Stimulated activated CD4-positive, alpha-beta T cell treated with anti-CD3 and anti-CD28 coated beads, Interleukin-2, amount 100 ng/mL, for 4 hours (primary cell): Measurements from ENCODE around the gene SIX6.
"Not testable (repeated sequence)": the region's sequence is repeated elsewhere in the genome, so short reads cannot be mapped to it uniquely, and the experiment has no call there.

ENCODE experiments used
- DNase-seq: peaks from one replicate; pipeline ENCODE4 v3.0.0-alpha.2; 2020; ENCODE audit warnings: low read depth

SIX6 gene

DNA sequence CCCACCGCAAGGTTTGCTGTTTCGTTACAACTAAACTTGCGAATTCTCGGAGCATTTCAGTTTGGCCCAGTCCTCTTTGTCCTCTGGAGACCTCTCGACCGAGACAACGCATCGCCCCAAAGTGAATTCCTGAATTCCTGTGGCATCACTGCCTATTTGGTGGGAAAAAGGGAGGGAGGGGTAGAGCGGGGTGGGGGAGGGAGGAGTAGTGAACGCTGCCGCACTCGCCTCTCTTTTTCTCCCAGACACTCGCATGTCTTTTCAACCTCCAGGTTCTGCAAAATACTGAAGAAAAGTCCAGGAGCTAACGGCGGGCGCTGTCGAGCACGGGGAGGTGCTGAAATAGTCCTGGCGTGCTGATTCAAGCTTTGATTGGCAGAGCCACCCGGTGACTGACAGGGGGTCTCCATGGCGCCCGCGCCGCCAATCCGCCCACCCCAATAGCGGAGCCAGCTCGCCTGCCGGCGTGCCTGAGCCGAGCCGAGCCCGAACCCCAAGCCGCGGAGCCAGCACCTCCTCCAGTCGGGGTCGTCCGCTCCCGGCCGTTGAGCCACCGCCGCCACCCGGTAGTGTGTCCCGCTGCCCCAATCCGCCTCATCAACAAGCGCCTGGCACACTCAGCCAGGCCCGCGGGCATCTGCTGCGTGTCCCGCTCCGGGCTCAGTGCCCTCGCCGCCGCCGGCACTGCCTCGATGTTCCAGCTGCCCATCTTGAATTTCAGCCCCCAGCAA is at the start of gene SIX6:
Gene SIX6, plus strand, starts transcription at position 440 of the 731 bp plus-strand sequence. Its CDS starts 253 bp downstream, at position 693.
- no peak for DNase-seq

DNA sequence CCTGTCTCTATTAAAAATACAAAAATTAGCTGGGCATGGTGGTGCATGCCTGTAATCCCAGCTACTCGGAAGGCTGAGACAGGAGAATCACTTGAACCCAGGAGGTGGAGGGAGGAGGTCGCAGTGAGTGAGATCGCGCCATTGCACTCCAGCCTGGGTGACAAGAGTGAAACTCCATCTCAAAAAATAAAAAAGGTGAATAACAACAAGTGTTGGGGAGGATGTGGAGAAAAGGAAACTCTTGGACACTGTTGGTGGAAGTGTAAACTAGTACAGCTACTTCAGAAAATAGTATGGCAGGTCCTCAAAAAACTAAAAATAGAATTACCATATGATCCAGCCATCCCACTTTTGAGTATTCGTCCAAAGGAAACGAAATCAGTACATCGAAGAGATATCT is 28.7 kb upstream of the SIX6 start:
- DNase-seq: not testable (repeated sequence)

DNA sequence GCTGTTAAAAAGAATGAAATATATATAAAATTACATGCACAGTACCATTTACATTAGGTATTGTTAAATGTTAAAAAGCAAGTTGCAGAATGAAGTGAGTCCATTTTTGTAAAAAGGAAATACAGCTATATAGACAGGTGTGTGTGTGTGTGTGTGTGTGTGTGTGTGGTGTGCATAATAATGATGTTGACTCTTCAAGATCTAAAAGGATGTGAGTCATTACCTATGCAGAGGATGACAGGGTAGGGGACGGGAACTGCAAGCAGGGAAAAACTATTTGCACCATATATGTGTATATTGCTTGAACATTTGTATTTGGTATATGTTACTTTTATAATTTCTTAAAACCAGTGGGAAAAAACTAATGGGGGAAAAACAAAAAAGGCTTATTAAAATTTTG is 26.2 kb upstream of the SIX6 start:
- DNase-seq: no peak

DNA sequence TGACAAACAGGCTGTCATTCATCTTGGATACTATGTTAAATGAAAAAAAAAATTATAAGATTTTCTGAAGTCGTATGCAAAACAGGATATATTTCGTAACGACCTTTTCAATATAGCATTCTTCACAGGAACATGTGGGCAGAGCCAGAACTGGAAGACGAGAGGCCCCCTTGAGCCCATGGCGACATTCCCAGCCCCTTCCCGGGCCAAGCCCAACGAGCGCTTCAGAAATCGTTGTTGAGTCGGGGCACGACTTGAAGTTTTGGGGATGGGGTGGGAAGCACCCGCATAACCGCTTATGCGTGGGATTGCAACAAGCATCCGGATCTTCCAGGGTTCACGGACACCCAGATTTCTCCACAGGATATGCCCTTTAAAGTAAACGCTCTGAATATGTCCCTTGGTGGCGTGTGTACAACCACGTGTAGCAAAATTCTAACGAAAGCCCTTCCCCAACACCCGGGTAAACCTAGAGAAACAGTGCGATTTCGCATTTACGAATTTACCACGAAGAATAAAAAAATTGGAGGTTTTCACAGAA is 23.8 kb upstream of the SIX6 start:
- DNase-seq: no peak

DNA sequence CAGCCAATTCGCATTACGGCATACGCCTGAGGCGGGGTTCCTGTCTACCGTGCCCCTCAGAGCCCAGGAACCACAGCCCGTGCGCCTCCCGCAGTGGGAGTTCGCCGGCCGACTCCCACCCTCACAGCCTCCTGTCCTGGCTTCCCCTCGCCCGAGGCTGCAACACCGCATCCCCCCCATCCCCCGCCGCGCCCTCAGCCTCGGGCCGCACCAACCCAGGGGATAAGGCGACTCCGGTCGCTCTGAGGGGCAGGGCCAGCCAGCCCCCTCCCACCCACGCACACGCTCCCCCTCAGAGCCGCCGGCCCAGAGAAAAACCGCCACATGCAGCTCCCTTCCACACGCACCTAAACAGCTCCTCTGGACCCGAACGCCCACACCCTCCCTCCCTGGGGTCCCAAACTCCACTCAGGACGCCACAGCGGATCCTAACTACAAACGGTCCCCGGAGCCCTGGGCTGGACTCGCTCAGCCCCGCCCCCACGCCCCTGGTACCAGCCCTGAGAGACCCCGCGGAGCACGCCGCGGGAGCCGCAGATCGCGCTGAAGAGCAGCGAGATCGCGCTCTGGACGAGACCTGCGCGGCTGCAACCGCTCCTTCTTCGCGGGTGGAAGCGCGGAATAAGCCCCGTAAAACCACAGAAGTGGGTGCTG is 23.2 kb upstream of the SIX6 start, which contains the start of gene C14orf39:
Gene C14orf39, minus strand, starts transcription at position 466 of the 654 bp plus-strand sequence. CDS start 985 bp downstream, outside the sequence.
- DNase-seq: no peak

DNA sequence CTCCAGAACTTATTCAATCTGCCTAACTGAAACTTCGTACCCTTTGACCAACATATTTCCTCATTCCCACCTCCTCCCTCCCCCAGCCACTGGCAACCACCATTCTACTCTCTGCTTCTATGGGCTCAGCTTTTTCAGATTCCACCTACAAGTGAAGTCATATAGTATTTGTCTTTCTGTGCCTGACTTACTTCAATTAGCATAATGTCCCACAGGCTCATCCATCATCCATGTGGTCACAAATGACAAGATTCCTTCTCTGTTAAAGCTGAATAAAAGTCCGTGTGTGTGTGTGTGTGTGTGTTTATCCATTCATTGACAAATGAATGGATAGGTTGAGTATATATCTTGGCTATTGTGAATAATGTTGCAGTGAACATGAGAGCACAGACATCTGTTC is 21.7 kb upstream of the SIX6 start:
- no peak for DNase-seq

DNA sequence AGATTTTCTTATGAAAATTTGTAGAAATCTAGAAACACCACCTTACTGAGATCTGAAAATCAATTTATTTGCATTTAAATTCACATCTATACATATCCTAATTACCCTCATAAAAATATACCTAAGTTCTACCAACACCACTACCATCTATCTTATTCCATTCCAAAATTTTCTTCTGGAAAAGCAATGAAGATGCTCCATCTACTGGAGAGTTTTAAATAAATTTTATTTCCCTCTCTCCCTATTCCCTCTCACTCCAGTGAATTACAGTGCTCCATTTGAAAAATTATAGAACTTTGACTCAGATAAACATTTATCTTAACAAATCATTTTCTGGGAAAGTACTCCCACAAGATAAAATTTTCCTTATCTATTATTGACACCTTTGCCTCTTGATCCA is 20.8 kb upstream of the SIX6 start:
- DNase-seq: no peak

DNA sequence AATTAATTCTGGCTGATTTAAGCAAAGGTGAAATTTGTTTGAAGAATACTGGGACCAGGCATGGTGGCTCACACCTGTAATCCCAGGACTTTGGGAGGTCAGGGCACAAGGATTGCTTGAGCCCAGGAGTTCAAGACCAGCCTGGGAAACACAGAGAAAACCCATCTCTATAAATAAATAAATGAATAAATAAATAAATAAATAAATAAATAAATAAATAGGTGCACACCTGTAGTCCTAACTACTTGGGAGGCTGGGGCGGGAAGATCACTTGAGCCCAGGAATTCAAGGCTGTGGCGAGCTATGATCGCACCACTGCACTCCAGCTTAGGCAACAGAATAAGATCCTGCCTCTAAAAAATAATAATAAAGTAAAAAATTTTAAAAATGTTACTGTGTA is 18.7 kb upstream of the SIX6 start:
- no peak for DNase-seq

DNA sequence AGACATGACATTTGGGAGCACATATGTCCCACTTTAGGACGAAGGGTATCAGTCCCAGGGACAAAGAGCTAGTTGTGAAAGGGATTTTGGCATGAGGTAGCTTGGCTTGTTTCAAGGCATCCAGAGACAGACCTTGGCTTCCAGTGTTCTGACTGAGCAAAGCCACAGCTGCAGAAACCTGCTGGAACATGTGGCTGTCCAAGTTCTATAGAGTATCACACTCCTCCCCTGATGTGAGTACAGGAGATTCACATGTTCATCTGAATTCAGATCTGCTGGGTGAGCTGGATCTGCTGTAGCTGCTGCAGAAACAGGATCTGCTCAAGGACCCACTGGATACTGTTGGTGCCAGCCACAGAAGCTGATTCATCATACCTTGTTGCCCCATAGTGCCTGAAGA is 13.0 kb upstream of the SIX6 start:
- DNase-seq: no peak

DNA sequence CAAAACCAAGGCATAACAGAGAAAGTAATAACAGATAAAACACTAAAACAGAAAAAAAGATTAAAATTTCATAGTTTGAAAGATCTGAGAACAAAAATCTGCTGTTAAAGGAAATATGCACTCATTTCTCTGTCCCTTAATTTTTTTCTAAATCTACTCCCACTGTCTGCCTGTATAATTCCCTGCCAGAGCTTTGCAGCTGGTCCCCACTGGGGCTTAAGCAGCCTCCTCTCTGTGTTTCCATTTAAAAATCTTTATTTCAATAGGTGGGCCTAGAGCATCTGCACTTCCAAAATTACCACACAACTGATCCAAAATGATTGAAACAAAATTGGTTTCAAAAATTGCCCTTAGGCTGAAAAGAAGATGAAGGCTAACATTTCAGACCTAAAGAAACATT is 6.4 kb upstream of the SIX6 start:
- no peak for DNase-seq

DNA sequence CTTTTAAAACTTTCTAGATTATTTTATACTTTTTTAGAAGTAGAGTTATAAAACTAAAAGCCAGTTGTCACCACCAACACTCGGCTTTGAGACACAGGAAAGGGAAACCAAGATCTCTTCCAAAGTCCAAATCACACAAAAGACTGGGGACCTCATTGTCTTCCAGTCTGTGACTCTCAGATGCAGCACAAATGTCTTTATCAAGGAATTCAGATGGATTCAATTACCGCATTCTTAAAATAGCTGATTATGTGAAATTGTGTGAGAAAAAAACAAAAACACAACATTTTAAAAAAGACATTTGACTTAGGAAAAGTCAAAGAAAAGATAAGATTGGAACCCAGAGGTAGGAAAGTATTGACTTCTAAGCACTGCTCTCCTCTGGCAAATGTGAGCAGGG is 3.5 kb upstream of the SIX6 start:
- no peak for DNase-seq

DNA sequence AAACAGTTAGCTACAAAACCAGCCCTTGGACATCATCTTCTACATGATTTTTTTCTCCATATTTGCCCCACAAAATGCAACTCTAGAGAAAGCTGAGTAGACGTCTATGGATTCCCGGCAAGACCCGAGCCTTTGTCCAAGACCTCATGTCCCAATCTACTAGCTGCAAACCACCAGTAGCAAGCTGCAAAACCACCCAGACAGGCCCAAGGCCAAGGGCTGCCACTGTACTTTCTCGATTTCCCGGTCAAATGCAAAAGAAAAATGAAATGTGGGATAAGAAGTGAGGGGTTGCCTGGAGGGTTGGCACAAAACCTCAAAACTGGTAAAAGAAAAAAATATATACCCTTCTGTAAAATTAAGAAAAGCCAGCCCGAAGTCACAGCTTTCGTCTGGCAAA is 2.9 kb upstream of the SIX6 start:
- no peak for DNase-seq

DNA sequence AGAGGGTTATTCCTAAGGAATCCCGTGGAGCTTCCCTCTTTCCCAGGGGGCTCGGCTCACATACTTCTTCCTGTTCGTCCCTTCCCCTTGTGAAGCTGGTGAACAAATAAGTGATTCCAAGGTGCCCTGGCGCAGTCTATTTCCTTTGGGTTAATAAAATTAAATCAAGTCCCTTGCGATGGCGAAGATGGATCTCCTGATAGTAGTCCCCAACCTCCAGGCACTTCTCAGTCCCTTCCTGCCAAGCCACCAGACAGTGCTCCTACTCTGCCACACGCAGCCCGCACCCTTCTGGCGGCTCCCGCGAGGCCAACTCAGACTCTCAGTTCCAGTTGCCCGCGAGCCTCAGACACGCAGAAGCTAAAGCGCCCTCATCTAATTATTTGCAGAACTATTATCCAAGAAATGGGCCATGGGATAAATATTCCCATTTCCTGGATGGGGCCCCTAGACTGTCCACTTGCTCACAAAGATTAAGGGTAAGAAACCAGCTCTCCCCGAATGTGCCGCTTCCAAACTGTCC is 2.4 kb upstream of the SIX6 start:
- no peak for DNase-seq

DNA sequence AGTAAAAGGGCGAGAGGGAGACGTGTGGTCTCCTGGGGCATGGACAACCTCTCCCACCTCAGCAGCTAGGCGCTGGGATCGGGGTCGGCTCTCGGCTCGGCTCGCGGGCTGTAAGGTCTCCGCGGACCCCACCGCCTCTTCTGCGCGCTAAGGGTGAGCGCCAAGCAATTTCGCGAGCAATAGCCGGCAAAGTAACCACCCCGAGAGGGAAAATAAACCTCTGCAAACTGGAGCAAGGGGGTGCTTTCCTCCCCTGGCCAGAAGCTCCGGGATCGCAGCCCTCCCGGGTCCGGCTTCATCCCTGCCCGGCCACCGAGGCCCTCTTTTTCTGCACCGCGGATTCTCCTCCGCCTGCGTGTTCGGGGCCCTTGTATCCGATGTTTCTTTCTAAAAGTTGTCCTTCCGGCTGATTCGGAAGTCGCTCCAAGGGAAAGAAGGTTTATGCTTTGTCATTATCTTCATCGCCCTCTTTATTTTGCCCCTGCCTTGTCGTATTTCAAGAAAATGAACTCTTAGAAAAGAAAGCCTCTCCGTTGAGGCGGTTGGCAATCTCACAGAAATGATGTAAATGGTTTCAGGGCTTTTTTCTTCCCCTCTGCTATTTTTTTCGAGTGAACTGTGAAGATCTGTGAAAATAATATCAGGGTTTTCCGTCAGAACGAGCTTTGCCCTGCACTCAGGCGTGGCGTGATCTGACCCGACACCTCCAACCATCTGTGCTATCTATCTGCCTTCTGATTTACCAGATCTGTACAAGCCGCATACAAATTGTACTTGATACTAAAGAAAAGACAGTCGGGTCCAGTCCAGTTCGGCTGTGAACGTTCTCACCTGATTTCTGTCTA is 1.7 kb upstream of the SIX6 start:
- no peak for DNase-seq

DNA sequence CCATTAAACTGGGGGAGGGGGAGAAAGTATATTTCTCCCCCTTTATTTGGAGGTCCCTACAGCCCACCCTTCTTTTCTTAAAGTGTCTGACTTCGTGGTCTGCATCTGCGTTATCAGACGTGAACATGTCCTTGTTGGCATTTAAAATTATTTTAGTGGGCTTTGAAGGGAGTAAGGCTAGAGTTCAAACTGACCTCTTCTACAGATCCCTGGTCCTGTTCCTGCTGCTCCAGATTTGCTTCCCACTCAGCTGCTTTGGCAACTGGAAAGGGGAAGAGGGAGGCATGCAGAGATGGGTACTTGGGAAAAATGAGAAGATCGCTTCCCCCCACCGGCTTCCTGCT is 611 bp upstream of the SIX6 start:
- DNase-seq: no peak

DNA sequence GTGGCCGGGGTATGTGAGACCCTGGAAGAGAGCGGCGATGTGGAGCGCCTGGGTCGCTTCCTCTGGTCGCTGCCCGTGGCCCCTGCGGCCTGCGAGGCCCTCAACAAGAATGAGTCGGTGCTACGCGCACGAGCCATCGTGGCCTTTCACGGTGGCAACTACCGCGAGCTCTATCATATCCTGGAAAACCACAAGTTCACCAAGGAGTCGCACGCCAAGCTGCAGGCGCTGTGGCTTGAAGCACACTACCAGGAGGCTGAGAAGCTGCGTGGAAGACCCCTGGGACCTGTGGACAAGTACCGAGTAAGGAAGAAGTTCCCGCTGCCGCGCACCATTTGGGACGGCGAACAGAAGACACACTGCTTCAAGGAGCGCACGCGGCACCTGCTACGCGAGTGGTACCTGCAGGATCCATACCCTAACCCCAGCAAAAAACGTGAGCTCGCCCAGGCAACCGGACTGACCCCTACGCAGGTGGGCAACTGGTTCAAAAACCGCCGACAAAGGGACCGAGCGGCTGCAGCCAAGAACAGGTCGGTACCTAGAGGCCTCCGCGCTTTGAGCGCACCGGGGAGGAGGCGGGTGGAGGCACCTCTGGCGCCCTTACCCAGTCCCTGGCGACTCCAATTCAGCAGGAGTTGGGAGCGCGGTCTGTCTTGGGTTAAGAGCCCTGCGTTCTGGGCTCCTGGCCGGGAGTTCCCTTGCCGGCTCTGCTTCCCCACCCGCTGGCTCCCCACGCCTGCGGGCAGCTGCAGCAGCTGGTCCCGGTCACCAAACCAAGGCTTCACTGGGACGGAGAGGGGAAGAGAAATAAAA is 700 bp downstream of the SIX6 start:
- no peak for DNase-seq

DNA sequence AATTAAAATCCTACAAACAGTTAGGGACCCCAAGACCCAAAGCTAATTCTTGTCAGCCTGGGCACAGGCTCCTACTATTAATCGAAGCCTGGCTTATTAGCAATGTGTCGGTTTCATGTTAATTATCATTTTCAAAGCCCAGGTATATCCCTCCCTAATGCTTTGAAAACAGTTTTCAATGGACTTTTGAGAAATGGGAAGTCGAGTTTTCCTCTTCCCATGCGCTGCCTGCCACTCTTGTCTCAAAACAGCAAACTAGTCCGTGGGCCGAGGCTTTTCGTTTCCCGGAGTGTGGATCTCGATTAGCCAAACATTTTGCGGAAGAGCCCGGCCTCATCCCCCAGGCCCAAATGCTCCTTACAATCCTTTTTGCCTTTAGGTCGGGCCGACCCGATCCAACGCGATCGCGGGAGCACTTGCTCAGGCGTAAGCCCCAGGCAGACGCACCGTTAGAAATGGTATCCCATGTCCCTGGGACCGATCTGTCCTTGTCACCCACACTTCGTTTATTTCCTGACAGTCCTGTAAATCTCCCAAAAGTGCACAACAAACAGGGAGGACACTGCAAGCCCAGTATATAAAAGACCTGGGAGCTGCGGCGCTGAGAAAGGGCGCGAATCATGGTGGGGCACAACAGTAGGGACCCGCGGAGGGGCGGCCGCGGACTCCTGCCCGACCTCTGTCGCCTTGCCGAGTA is 1.5 kb downstream of the SIX6 start:
- no peak for DNase-seq

DNA sequence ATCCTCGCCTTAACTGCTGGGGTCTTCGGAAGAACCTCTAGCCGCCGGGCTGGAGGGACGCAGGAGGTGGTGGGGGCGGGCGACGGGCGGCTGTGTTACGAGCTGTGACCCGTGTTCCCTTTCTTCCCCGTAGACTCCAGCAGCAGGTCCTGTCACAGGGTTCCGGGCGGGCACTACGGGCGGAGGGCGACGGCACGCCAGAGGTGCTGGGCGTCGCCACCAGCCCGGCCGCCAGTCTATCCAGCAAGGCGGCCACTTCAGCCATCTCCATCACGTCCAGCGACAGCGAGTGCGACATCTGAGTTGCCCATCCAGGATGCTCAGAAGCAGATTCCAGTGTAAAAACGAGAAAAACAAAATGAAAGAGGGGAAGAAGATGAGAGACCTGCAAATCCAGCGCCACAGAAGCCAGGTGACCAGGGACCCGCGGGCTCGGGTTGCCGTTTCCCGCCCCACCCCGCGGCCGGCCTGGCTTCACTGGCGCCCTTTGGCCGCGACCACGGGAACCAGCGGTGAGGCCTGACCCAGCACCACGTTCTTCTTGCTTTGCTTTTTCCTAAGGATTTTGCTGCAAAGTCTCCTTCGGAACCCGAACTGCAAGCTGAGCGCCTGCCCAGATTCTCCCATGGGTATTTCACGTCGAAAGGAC is 2.1 kb downstream of the SIX6 start:
- no peak for DNase-seq

DNA sequence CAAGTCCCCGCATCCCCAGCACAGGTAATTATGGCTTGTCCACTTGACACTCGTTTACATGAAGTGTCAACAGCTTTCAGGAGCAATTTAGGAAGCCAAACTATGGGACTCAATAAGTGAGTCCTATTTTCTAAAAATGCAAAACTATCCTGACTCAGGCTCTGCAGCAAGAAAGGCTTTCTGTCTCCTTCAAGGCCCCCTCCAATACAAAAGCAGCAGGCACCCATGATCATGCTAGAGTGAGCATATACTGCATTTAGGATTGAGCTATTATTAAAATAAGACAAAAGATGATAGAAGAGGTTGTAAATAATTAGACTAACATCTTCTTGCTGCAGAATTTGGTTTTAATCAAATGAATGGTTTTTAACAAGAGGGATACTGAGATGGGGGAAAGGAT is 3.2 kb downstream of the SIX6 start:
- DNase-seq: no peak

DNA sequence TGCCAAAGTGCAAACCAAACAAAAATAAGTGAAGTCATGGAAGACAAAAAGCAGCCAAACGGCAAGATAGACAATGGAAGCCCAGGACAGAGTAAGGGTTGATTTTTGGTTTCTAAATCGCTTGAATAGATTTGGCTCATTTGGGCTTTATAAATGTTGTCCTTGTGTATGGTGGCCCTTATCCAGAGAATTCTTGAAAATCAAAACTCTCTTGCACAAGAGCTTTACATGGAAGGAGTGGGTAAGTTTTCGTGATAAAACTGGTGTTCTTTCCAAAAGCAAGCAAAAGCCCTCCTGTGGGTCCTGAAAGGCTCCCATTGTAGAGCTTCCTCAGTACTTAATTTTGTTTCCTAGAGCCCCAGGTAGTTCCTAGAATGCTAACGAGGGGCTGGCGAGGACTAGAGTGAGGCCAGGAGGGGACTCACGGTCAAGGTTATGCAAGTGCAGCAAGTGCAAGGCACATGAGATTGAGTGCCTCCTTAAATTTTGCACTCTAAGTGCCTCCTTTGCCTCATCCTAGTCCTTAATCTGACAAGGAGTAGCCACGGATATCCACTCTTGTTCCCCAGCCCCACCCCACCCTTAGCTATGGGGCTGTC is 4.1 kb downstream of the SIX6 start:
- no peak for DNase-seq
